Duodenal mucosa (tissue), 2 donors: Measurements from ENCODE around the gene MYOCD.

ENCODE experiments used
- H3K27ac ChIP-seq: one replicate; pipeline ENCODE4 v1.7.0; 2013; ENCODE audit warnings: low read depth, low read length
- H3K27me3 ChIP-seq, 2 donors: one replicate each; pipeline ENCODE4 v1.7.0; 2013; ENCODE audit warnings: low read length in 2 of 2, control low read depth in 1 of 2; ENCODE audit not compliant: insufficient read depth in 2 of 2, control insufficient read depth in 1 of 2
- H3K36me3 ChIP-seq, 2 donors: one replicate each; pipeline ENCODE4 v1.7.0; 2013; ENCODE audit warnings: low read length in 2 of 2, control low read depth in 1 of 2; ENCODE audit not compliant: insufficient read depth in 2 of 2, control insufficient read depth in 1 of 2
- H3K4me1 ChIP-seq, 2 donors: one replicate each; pipeline ENCODE4 v1.7.0; 2013; ENCODE audit warnings: low read length in 2 of 2, control low read depth in 1 of 2; ENCODE audit not compliant: insufficient read depth in 2 of 2, control insufficient read depth in 1 of 2
- H3K4me3 ChIP-seq, 2 donors: one replicate each; pipeline ENCODE4 v1.7.0; 2013; ENCODE audit warnings: low read length in 2 of 2, low read depth in 1 of 2
- H3K9ac ChIP-seq, 2 donors: one replicate each; pipeline ENCODE4 v1.7.0; 2013; ENCODE audit warnings: low read length in 2 of 2, low read depth in 1 of 2
- H3K9me3 ChIP-seq, 2 donors: one replicate each; pipeline ENCODE4 v1.7.0; 2013; ENCODE audit warnings: low read length in 2 of 2, control low read depth in 1 of 2; ENCODE audit not compliant: control insufficient read depth in 1 of 2

Gene MYOCD

GRCh38 chr17:12642034-12642433 lies 23.7 kb upstream of the MYOCD start:
- no peaks in the 10 kb centered on the region for H3K27me3 ChIP-seq
- no peak overlapping the region for H3K27ac ChIP-seq
- no peak overlapping the region for H3K4me3 ChIP-seq
- H3K9me3 ChIP-seq = peaks cover 0 to 3% of the 10 kb centered on the region in 2 donors
- no peak overlapping the region for H3K9ac ChIP-seq
- H3K4me1 ChIP-seq = no peaks in the 10 kb centered on the region
- H3K36me3 ChIP-seq = no peaks in the 10 kb centered on the region

DNA sequence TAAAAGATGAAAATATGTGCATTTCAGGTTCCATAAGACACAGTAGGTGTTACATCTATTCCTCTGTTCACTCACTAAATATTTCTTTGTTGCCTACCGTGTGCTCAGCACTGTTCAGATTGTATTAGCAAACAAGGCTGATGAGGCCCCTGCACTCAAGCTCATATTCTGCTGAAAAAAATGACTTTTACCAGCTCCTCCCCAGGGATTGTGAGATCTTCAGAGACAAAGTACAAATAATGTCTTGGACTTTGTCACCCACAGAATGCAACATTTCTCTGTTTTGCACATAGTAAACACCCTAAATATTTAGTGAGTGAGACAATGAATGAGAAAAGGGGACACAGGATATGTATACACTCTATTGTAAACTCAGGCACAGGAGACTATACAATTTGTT lies 21.9 kb upstream of the MYOCD start:
- H3K4me3 ChIP-seq = no peak overlapping the region
- no peaks in the 10 kb centered on the region for H3K36me3 ChIP-seq
- H3K27me3 ChIP-seq = no peaks in the 10 kb centered on the region
- no peaks in the 10 kb centered on the region for H3K4me1 ChIP-seq
- no peak overlapping the region for H3K27ac ChIP-seq
- H3K9ac ChIP-seq = no peak overlapping the region
- peaks cover 0 to 3% of the 10 kb centered on the region in 2 donors for H3K9me3 ChIP-seq

- no peak overlapping the region for H3K9ac ChIP-seq
- H3K9me3 ChIP-seq = peaks cover 0 to 3% of the 10 kb centered on the region in 2 donors
- no peak overlapping the region for H3K27ac ChIP-seq
- H3K4me1 ChIP-seq = peaks cover 2 to 3% of the 10 kb centered on the region in 2 donors
- no peaks in the 10 kb centered on the region for H3K36me3 ChIP-seq
- peaks cover 0 to 2% of the 10 kb centered on the region in 2 donors for H3K27me3 ChIP-seq
- no peak overlapping the region for H3K4me3 ChIP-seq
These were observed 21.1 kb upstream of the MYOCD start for GRCh38 chr17:12644623-12645022.

DNA sequence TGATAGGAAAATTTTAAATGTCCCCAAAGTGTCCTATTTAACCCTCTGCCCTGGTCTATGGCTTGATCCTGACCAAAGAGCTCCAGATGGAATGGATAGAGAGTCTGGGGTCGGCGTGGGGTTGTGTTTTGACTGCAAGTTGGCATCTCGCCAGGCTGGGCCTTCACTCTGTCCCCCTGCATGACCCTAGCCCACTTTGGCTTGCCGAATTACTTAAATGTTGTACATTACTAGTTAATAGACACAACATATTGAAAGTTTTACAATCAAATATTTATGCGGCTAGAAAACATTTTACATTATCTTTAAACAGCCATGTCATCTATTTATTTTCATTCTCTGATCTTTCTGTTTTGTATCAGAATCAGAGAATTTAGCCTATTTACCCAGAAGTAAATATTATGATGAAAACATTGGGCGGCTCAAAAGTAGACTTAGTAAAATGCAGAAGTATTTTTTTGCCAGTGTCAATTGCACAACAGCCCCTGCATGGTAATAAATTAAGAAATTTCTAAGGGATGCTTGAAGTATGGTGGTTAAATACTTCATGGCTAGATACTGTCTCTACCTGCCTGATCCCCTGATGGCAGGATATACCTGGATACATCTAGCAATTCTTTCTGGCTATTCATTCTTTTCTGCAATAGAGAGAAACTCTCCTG lies 18.8 kb upstream of the MYOCD start:
- Histone ChIP-seq H3K4me1 (peaks cover 5% of the 10 kb centered on the region in 2 donors), H3K9me3 (no peaks in the 10 kb centered on the region), H3K27ac (no peak overlapping the region), H3K9ac (no peak overlapping the region), H3K27me3 (peaks cover 0 to 6% of the 10 kb centered on the region in 2 donors), H3K4me3 (no peak overlapping the region), H3K36me3 (no peaks in the 10 kb centered on the region)

DNA sequence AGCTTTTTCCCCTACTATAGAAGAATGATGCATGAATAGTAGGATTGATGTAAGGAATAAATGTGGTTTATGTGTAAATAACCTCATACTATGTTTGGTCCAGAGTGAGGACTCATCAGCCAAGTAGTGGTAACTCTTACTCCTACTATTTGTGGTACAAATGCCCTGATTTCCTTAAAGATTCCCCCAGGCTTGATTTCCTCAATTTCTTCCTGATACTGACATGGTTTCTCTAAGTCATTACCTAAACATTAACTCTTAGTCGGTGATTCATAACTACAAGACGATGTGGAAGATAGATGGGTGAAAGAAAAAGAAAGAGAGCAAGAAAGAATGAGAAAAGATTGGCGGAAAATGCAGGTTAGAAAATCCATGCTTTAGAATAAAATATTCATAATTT lies 17.2 kb upstream of the MYOCD start:
- Histone ChIP-seq H3K36me3 (no peaks in the 10 kb centered on the region), H3K9me3 (no peaks in the 10 kb centered on the region), H3K4me3 (no peak overlapping the region), H3K27ac (no peak overlapping the region), H3K27me3 (peaks cover 0 to 6% of the 10 kb centered on the region in 2 donors), H3K4me1 (peaks cover 5% of the 10 kb centered on the region in 2 donors), H3K9ac (no peak overlapping the region)

DNA sequence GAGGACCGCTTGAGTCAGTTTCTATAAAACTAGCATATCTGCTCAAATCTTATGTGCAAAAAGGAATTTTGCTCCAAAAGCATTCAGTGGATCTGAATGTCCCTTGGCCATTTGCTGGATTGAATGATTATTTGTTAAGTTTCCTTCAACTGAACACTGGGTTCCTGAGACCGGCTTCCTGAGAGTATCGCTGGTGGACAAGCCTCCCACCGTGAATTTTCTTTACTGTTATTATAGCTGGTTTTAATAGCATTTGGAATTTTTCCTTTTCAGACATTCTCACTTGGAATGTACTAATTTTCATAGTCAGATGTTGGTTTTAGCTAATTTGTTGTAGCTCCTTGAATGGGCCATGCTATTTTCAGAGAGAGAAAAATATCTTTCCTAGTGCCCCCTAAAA lies 9.8 kb upstream of the MYOCD start:
- Histone ChIP-seq H3K27ac (no peak overlapping the region), H3K9ac (no peak overlapping the region), H3K27me3 (no peaks in the 10 kb centered on the region), H3K4me3 (no peak overlapping the region), H3K36me3 (no peaks in the 10 kb centered on the region), H3K4me1 (no peaks in the 10 kb centered on the region), H3K9me3 (no peaks in the 10 kb centered on the region)

DNA sequence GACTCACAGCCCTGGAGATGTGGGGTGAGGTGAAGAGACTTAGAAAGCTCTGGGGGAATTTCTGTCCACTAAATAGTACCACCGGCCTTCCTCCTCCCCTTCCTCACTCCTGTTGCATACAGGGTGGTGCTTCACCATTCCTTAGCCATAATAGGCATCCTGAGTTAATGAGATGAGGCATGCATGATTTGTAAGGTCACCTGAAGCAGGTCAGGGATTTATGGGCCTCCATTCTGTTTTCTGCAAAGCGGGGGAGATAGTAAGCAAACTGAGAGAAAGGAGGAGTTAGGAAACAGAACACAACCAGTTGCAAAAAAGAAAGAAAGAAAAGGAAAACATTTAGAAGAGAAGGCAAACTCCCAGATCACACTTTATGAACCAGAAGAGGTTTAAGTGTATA lies 9.3 kb upstream of the MYOCD start:
- no peak overlapping the region for H3K27ac ChIP-seq
- H3K36me3 ChIP-seq = no peaks in the 10 kb centered on the region
- H3K27me3 ChIP-seq = no peaks in the 10 kb centered on the region
- no peaks in the 10 kb centered on the region for H3K4me1 ChIP-seq
- no peak overlapping the region for H3K4me3 ChIP-seq
- no peaks in the 10 kb centered on the region for H3K9me3 ChIP-seq
- no peak overlapping the region for H3K9ac ChIP-seq

GRCh38 chr17:12659500-12659899 lies 6.2 kb upstream of the MYOCD start:
- no peak overlapping the region for H3K27ac ChIP-seq
- H3K9me3 ChIP-seq = no peaks in the 10 kb centered on the region
- peaks cover 7 to 14% of the 10 kb centered on the region in 2 donors for H3K27me3 ChIP-seq
- H3K4me3 ChIP-seq = no peak overlapping the region
- no peak overlapping the region for H3K9ac ChIP-seq
- no peaks in the 10 kb centered on the region for H3K4me1 ChIP-seq
- H3K36me3 ChIP-seq = no peaks in the 10 kb centered on the region

DNA sequence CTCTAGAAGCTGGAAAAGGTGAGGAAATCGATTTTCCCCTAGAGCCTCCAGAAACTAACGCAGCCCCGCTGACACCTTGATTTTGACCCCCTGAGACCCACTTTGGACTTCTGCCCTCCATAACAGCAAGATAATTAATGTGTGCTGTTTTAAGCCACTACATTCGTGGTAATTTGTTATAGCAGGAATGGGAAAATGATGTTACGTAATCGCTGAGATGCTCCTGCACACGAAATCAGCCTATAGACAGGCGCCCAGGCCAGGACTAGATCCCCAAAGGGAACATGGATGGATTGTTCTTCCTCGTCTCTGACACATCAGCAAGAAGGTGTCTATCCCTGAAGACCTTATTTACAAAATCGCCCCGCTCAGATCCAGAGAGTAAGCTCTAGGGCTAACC lies 1.4 kb upstream of the MYOCD start:
- Histone ChIP-seq H3K27ac (no peak overlapping the region), H3K4me1 (no peaks in the 10 kb centered on the region), H3K36me3 (no peaks in the 10 kb centered on the region), H3K27me3 (peaks cover 33 to 40% of the 10 kb centered on the region in 2 donors), H3K9me3 (no peaks in the 10 kb centered on the region), H3K4me3 (no peak overlapping the region), H3K9ac (no peak overlapping the region)

DNA sequence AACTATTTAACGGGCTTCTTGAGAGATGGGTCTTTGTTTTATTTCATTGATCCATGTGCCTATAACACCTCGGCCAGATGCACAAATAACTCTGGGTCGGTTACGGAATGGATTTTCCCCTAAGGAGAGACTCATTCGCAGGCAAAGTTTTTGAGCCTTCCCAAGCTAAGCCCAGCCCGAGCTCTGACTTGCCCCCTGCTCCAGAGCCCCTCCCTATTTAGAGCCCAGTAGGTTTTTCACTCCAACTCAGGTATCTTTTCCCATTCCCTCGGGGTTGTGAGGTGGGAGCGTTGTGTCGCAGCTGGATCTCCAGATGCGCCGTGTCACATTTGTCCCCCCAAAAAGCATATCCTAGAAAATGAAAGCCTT lies 812 bp upstream of the MYOCD start:
- H3K4me1 ChIP-seq = no peaks in the 10 kb centered on the region
- H3K4me3 ChIP-seq = peak overlapping the region; percentile 55 to 63
- no peak overlapping the region for H3K27ac ChIP-seq
- peaks cover 33 to 40% of the 10 kb centered on the region in 2 donors for H3K27me3 ChIP-seq
- no peaks in the 10 kb centered on the region for H3K36me3 ChIP-seq
- H3K9me3 ChIP-seq = no peaks in the 10 kb centered on the region
- H3K9ac ChIP-seq = no peak overlapping the region

DNA sequence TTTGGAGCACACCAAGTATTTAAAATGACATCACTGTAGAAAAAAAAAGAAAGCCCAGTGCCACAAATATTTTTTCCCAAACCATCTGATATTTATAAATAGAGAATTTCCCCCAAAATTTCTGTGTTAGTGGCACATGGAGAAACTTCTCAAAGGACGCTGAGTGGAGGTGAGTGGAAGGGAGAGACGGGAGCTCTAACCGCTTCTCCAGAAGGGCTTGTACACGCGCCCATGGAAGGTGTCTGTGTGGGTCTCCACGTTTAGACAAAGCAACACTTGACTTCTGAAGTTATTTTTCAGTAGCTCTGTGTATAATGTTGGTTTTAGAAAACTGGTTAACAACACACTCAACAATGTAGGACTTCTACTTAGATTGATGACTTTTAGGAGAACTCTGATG lies 1.0 kb downstream of the MYOCD start:
- Histone ChIP-seq H3K4me1 (no peaks in the 10 kb centered on the region), H3K4me3 (no peak overlapping the region), H3K27ac (no peak overlapping the region), H3K27me3 (peaks cover 33 to 40% of the 10 kb centered on the region in 2 donors), H3K36me3 (no peaks in the 10 kb centered on the region), H3K9me3 (no peaks in the 10 kb centered on the region), H3K9ac (no peak overlapping the region)
